Measurements from ENCODE around the gene SEMA4C. TPM values are rescaled to one million over a fixed set of nuclear protein-coding genes. Genes with fewer than 3 reads are reported as not detected.

Gene SEMA4C
- total and polyA plus RNA-seq, 8 donors: 25.9 to 60.2 (median 43.9) TPM

GRCh38 chr2:96828874-96829273, 41.0 kb downstream of the SEMA4C start:
- H3K27ac ChIP-seq: no peak overlapping the region
- no peak for ATAC-seq
- H3K4me3 ChIP-seq: no peak overlapping the region
- TF ChIP-seq CTCF (IDR thresholded peaks at IDR 0.05): no peak
- no peaks in the 10 kb centered on the region for H3K27me3 ChIP-seq
- no peaks in the 10 kb centered on the region for H3K9me3 ChIP-seq
- DNase-seq: no peak
- H3K36me3 ChIP-seq: peaks cover 0 to 95% of the 10 kb centered on the region in 2 donors
- H3K4me1 ChIP-seq: peaks cover 0 to 6% of the 10 kb centered on the region in 2 donors
- intact Hi-C loops (cut with DNase I): no loop called here

DNA sequence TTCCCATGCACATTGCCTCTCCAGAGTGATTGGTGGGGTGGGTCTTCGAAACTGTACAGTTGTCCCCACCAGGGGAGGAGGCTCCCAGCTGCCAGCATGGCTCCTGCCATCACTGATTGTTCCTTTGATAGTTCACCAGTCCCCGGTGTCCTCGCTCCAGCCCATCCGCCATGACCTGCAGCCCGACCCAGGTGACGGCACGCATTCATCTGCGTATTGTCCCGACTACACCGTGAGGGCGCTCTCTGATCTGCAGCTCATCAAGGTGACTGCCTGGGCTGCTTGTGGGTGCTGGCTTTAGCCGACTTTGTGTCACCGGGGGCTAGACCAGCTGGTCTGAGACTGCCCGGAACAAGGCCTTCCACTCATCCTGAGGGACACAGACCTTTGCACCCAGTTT, 41.4 kb downstream of the SEMA4C start:
- no peak for TF ChIP-seq CTCF (IDR thresholded peaks at IDR 0.05)
- intact Hi-C loops (cut with DNase I): no loop called here
- no peak for DNase-seq
- Histone ChIP-seq H3K27me3 (no peaks in the 10 kb centered on the region), H3K36me3 (peaks cover 0 to 91% of the 10 kb centered on the region in 2 donors), H3K27ac (no peak overlapping the region), H3K4me1 (peaks cover 0 to 6% of the 10 kb centered on the region in 2 donors), H3K4me3 (no peak overlapping the region), H3K9me3 (no peaks in the 10 kb centered on the region)
- ATAC-seq: no peak

- H3K9me3 ChIP-seq: no peaks in the 10 kb centered on the region
- DNase-seq (no peak), ATAC-seq (no peak)
- peaks cover 0 to 6% of the 10 kb centered on the region in 2 donors for H3K4me1 ChIP-seq
- intact Hi-C loops (cut with DNase I): no loop called here
- TF ChIP-seq CTCF (IDR thresholded peaks at IDR 0.05): no peak
- no peaks in the 10 kb centered on the region for H3K27me3 ChIP-seq
- H3K27ac ChIP-seq: no peak overlapping the region
- H3K4me3 ChIP-seq: no peak overlapping the region
- peaks cover 0 to 82% of the 10 kb centered on the region in 2 donors for H3K36me3 ChIP-seq
Observed at GRCh38 chr2:96826546-96827278, 43.2 kb downstream of the SEMA4C start.

- no peak for TF ChIP-seq CTCF (IDR thresholded peaks at IDR 0.05)
- Histone ChIP-seq H3K27ac (no peak overlapping the region), H3K9me3 (no peaks in the 10 kb centered on the region), H3K27me3 (no peaks in the 10 kb centered on the region), H3K36me3 (peaks cover 0 to 67% of the 10 kb centered on the region in 2 donors), H3K4me3 (no peak overlapping the region), H3K4me1 (peaks cover 0 to 11% of the 10 kb centered on the region in 2 donors)
- intact Hi-C loops (cut with DNase I): no loop called here
- no peak for DNase-seq
- no peak for ATAC-seq
Observed at GRCh38 chr2:96825057-96825456, 44.8 kb downstream of the SEMA4C start.

- Histone ChIP-seq H3K9me3 (no peaks in the 10 kb centered on the region), H3K36me3 (peaks cover 0 to 59% of the 10 kb centered on the region in 2 donors), H3K4me3 (no peak overlapping the region), H3K27me3 (no peaks in the 10 kb centered on the region), H3K27ac (no peak overlapping the region), H3K4me1 (peaks cover 6 to 19% of the 10 kb centered on the region in 2 donors)
- no peak for TF ChIP-seq CTCF (IDR thresholded peaks at IDR 0.05)
- ATAC-seq (peak; percentile 72), DNase-seq (no peak)
- intact Hi-C loops (cut with DNase I): no loop called here
Observed at GRCh38 chr2:96824079-96824870, 45.6 kb downstream of the SEMA4C start.
